ENCODE results near the gene NYAP2.

DNA sequence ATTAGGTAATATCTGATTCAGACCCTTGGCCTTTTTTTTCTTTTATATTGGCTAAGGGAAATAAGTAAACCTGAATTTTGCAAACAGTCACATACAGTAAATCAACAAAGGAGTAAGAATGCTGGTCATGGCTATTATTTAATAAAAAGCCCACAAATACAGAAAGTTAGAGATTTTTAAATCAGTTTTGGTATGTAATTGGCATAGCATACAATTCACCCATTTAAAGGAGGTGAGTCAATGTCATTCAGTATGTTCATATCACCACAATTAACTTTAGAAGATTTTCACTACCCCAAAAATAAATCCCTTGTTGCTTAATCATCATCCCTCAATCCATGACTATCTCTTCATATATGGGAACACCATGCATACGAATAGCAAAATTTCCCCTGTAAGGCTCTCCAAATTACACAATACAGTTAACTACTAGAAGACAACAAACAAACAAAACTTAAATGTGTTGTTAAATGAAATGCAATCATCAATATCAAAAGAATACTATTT lies 45.9 kb upstream of the NYAP2 start:
- TF ChIP-seq CTCF (conservative IDR thresholded peaks at IDR 0.05; ENCODE audit: low read length) (no peak), EZH2phosphoT487 (IDR thresholded peaks at IDR 0.05; ENCODE audit: borderline replicate concordance) (no peak)
